ENCODE data around the gene NPC1L1. TPM values are rescaled to one million over a fixed set of nuclear protein-coding genes. Genes with fewer than 3 reads are reported as not detected.

The NPC1L1 gene
- total and polyA plus RNA-seq, 2 of the 13 experiments (the other 11 are each of a cell fraction or from before 2014, with no cell fraction given), result 4.8 to 14.5 TPM

DNA sequence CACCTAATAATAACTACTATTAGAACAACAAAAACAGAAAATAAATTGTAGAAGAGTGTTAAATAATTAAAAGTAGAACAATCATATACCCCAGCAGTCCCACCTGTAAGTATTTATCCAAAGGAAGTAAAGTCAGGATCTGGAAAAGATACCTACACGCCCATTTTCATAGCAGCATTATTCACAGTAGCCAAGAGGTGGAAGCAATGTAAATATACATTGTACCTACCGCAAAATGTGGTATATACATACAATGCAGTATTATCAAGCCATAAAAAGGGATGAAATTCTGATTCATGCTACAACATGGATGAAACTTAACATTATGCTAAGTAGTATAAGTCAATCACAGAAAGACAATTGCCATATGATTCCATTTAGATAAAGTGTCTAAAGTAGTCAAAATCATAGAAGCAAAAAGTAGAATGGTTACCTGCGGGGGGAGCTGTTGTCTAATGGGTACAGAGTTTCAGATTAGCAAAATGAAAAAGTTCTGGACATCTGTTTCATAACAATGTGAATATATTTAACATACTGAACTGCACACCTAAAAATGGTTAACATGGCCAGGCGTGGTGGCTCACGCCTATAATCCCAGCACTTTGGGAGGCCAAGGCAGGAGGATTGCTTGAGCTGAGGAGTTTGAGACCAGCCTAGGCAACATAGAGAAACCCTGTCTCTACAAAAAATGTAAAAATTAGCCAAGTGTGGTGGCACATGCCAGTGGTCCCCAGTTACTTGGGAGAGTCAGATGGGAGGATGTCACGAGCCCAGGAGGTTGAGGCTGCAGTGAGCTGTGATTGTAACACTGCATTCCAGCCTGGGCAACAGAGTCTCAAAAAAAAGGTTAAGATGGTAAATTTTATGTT is 46.9 kb upstream of the NPC1L1 start (continued):
- TF ChIP-seq MTF1 (CRISPR knock-in tag; IDR thresholded peaks at IDR 0.05), result no peak
- no peak for TF ChIP-seq ZBTB42 (CRISPR knock-in tag; IDR thresholded peaks at IDR 0.05)
- TF ChIP-seq ZEB1 (IDR thresholded peaks at IDR 0.05; ENCODE audit: insufficient replicate concordance, low read depth), result no peak
- TF ChIP-seq NR2F1 (CRISPR knock-in tag; IDR thresholded peaks at IDR 0.05), result no peak
- TF ChIP-seq, protein P1, sequence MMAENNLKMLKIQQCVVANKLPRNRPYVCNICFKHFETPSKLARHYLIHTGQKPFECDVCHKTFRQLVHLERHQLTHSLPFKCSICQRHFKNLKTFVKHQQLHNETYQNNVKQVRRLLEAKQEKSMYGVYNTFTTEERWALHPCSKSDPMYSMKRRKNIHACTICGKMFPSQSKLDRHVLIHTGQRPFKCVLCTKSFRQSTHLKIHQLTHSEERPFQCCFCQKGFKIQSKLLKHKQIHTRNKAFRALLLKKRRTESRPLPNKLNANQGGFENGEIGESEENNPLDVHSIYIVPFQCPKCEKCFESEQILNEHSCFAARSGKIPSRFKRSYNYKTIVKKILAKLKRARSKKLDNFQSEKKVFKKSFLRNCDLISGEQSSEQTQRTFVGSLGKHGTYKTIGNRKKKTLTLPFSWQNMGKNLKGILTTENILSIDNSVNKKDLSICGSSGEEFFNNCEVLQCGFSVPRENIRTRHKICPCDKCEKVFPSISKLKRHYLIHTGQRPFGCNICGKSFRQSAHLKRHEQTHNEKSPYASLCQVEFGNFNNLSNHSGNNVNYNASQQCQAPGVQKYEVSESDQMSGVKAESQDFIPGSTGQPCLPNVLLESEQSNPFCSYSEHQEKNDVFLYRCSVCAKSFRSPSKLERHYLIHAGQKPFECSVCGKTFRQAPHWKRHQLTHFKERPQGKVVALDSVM (CRISPR knock-in tag; IDR thresholded peaks at IDR 0.05), result 0 out of 2 replicates have a peak, but pooled peaks have one; percentile 26
- TF ChIP-seq ZFP62 (CRISPR knock-in tag; IDR thresholded peaks at IDR 0.05), result no peak
- TF ChIP-seq, protein P2, sequence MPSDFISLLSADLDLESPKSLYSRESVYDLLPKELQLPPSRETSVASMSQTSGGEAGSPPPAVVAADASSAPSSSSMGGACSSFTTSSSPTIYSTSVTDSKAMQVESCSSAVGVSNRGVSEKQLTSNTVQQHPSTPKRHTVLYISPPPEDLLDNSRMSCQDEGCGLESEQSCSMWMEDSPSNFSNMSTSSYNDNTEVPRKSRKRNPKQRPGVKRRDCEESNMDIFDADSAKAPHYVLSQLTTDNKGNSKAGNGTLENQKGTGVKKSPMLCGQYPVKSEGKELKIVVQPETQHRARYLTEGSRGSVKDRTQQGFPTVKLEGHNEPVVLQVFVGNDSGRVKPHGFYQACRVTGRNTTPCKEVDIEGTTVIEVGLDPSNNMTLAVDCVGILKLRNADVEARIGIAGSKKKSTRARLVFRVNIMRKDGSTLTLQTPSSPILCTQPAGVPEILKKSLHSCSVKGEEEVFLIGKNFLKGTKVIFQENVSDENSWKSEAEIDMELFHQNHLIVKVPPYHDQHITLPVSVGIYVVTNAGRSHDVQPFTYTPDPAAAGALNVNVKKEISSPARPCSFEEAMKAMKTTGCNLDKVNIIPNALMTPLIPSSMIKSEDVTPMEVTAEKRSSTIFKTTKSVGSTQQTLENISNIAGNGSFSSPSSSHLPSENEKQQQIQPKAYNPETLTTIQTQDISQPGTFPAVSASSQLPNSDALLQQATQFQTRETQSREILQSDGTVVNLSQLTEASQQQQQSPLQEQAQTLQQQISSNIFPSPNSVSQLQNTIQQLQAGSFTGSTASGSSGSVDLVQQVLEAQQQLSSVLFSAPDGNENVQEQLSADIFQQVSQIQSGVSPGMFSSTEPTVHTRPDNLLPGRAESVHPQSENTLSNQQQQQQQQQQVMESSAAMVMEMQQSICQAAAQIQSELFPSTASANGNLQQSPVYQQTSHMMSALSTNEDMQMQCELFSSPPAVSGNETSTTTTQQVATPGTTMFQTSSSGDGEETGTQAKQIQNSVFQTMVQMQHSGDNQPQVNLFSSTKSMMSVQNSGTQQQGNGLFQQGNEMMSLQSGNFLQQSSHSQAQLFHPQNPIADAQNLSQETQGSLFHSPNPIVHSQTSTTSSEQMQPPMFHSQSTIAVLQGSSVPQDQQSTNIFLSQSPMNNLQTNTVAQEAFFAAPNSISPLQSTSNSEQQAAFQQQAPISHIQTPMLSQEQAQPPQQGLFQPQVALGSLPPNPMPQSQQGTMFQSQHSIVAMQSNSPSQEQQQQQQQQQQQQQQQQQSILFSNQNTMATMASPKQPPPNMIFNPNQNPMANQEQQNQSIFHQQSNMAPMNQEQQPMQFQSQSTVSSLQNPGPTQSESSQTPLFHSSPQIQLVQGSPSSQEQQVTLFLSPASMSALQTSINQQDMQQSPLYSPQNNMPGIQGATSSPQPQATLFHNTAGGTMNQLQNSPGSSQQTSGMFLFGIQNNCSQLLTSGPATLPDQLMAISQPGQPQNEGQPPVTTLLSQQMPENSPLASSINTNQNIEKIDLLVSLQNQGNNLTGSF (CRISPR knock-in tag; IDR thresholded peaks at IDR 0.05), result no peak
- 0 out of 2 replicates have a peak, but pooled peaks have one; percentile 25 for TF ChIP-seq RAD21 (CRISPR knock-in tag; IDR thresholded peaks at IDR 0.05)
- no peak for TF ChIP-seq HHEX (CRISPR knock-in tag; IDR thresholded peaks at IDR 0.05)
- TF ChIP-seq BRCA1 (CRISPR knock-in tag; IDR thresholded peaks at IDR 0.05), result no peak
- no peak for TF ChIP-seq TBP (CRISPR knock-in tag; IDR thresholded peaks at IDR 0.05)
- peak; percentile 70 for TF ChIP-seq SMC3 (IDR thresholded peaks at IDR 0.05; ENCODE audit: low read length)
- TF ChIP-seq, protein P3, sequence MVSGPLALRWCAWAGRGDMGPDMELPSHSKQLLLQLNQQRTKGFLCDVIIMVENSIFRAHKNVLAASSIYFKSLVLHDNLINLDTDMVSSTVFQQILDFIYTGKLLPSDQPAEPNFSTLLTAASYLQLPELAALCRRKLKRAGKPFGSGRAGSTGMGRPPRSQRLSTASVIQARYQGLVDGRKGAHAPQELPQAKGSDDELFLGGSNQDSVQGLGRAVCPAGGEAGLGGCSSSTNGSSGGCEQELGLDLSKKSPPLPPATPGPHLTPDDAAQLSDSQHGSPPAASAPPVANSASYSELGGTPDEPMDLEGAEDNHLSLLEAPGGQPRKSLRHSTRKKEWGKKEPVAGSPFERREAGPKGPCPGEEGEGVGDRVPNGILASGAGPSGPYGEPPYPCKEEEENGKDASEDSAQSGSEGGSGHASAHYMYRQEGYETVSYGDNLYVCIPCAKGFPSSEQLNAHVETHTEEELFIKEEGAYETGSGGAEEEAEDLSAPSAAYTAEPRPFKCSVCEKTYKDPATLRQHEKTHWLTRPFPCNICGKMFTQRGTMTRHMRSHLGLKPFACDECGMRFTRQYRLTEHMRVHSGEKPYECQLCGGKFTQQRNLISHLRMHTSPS (CRISPR knock-in tag; IDR thresholded peaks at IDR 0.05; ENCODE audit: low read depth), result no peak
- TF ChIP-seq ZNF232 (CRISPR knock-in tag; IDR thresholded peaks at IDR 0.05; ENCODE audit: borderline replicate concordance), result no peak
- TF ChIP-seq PAWR (CRISPR knock-in tag; IDR thresholded peaks at IDR 0.05; ENCODE audit: borderline replicate concordance), result no peak
- TF ChIP-seq MYNN (CRISPR knock-in tag; IDR thresholded peaks at IDR 0.05; ENCODE audit: low read depth), result no peak
- TF ChIP-seq, protein P4, sequence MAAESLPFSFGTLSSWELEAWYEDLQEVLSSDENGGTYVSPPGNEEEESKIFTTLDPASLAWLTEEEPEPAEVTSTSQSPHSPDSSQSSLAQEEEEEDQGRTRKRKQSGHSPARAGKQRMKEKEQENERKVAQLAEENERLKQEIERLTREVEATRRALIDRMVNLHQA (CRISPR knock-in tag; IDR thresholded peaks at IDR 0.05), result no peak
- TF ChIP-seq RFXANK (CRISPR knock-in tag; IDR thresholded peaks at IDR 0.05), result no peak
- TF ChIP-seq GABPA (IDR thresholded peaks at IDR 0.05; ENCODE audit: low read depth, low read length), result no peak
- TF ChIP-seq GABPA (CRISPR knock-in tag; IDR thresholded peaks at IDR 0.05; ENCODE audit: low read depth), result no peak
- no peak for TF ChIP-seq ESRRA (CRISPR knock-in tag; IDR thresholded peaks at IDR 0.05; ENCODE audit: low read depth)
- 0 out of 2 replicates have a peak, but pooled peaks have one; percentile 15 for TF ChIP-seq SALL1 (CRISPR knock-in tag; IDR thresholded peaks at IDR 0.05)

All from HepG2 (cell line).